Measurements from ENCODE around the gene CRIM1. TPM values are rescaled to one million over a fixed set of nuclear protein-coding genes. Genes with fewer than 3 reads are reported as not detected.
A peak's percentile ranks its signal among the peaks of the same experiment; 100 is the strongest.

CRIM1 gene
- polyA plus RNA-seq, 4 donors, result 0.89 to 26.2 (median 9.2) TPM

DNA sequence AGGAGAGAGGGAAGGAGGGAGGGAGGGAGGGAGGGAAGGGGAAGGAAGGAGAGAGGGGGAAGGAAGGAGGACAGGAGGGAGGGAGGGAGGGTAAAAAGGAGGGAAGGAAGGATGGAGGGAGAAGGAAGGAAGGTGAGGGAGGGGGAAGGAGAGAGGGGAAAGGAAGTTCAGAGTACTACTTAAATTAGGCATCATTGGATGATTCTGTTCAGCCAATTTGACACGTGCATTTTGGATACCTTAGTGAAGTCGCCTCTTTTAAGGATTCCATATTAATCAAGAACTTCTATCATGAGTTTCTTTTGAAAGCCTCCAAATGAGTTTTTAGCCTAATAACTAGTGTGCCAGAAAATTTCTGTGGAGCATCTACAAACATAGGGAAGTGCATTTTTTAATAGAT lies 179.5 kb downstream of the CRIM1 start:
- DNase-seq (no peak), FAIRE-seq (no peak)
- H3K4me3 ChIP-seq (ENCODE audit: low read depth in 1 of 3, low read length in 3 of 3), result no peak overlapping the region
- H3K9me3 ChIP-seq (ENCODE audit: control insufficient read depth in 2 of 2, insufficient read depth in 1 of 2, low read depth in 1 of 2, low read length in 1 of 2), result no peaks in the 10 kb centered on the region
- H3K27ac ChIP-seq (ENCODE audit: low read depth in 1 of 3, low read length in 2 of 3), result no peak overlapping the region
- 82 to 89% (median 86%) methylated on average over 2 of the region's 2 CpGs for WGBS, 3 donors
- H3K4me1 ChIP-seq (ENCODE audit: control insufficient read depth in 3 of 3, insufficient read depth in 2 of 3, low read depth in 1 of 3, low read length in 2 of 3), result peaks cover 2 to 11% (median 3%) of the 10 kb centered on the region in 3 donors
- H3K27me3 ChIP-seq (ENCODE audit: control insufficient read depth in 3 of 3, insufficient read depth in 3 of 3, low read length in 3 of 3), result no peaks in the 10 kb centered on the region
- H3K36me3 ChIP-seq (ENCODE audit: control insufficient read depth in 3 of 3, insufficient read depth in 2 of 3, low read depth in 1 of 3, low read length in 3 of 3), result peaks cover 0 to 26% (median 0%) of the 10 kb centered on the region in 3 donors

DNA sequence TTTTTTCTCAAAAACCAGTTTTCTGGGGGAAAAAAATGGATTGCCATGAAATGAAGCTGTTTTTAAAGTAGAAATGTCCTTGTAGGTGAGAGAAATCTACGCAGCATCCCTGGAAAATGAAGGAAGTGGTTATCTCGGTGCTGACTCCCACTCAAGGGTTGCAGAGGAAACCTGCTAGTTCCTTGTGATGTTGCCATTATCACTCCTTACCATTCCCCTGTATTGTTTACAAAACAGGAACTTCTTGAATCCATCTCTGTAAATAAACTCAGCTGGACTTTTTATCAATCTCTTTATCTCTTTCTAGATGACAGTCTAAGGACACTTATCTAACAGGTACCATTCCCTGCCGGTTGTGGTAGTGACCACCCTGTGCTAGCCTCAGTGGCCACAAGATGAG lies 181.2 kb downstream of the CRIM1 start:
- DNase-seq (no peak), FAIRE-seq (no peak)
- WGBS, 3 donors, result 76 to 81% (median 78%) methylated on average over 3 of the region's 3 CpGs
- Histone ChIP-seq H3K27ac (ENCODE audit: low read depth in 1 of 3, low read length in 2 of 3) (no peak overlapping the region), H3K9me3 (ENCODE audit: control insufficient read depth in 2 of 2, insufficient read depth in 1 of 2, low read depth in 1 of 2, low read length in 1 of 2) (no peaks in the 10 kb centered on the region), H3K36me3 (ENCODE audit: control insufficient read depth in 3 of 3, insufficient read depth in 2 of 3, low read depth in 1 of 3, low read length in 3 of 3) (peaks cover 0 to 30% (median 2%) of the 10 kb centered on the region in 3 donors), H3K27me3 (ENCODE audit: control insufficient read depth in 3 of 3, insufficient read depth in 3 of 3, low read length in 3 of 3) (no peaks in the 10 kb centered on the region), H3K4me3 (ENCODE audit: low read depth in 1 of 3, low read length in 3 of 3) (no peak overlapping the region), H3K4me1 (ENCODE audit: control insufficient read depth in 3 of 3, insufficient read depth in 2 of 3, low read depth in 1 of 3, low read length in 2 of 3) (peaks cover under 1 to 2% (median 2%) of the 10 kb centered on the region in 3 donors)

DNA sequence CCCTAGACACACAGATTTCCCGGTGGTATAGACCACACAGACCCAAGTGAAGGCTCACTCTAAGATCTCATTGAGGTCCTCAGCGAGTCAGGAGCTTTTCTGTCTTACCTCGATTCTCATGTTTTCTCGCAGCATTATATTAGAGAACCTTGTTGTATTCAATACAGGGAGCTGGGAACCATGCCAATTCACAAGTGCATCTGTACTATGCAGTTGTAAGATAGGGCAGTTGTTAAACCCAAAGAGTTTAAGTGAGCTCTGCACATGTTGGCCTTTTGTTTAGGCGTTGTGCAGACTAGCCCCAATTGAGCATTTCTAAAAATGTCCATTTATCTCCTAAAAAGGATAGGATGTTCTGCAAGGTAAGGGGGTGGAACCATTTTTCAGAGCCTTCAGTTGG lies 182.8 kb downstream of the CRIM1 start:
- H3K36me3 ChIP-seq (ENCODE audit: control insufficient read depth in 3 of 3, insufficient read depth in 2 of 3, low read depth in 1 of 3, low read length in 3 of 3), result peaks cover 0 to 34% (median 4%) of the 10 kb centered on the region in 3 donors
- H3K4me3 ChIP-seq (ENCODE audit: low read depth in 1 of 3, low read length in 3 of 3), result no peak overlapping the region
- no peak overlapping the region for H3K27ac ChIP-seq (ENCODE audit: low read depth in 1 of 3, low read length in 2 of 3)
- no peaks in the 10 kb centered on the region for H3K27me3 ChIP-seq (ENCODE audit: control insufficient read depth in 3 of 3, insufficient read depth in 3 of 3, low read length in 3 of 3)
- WGBS, 3 donors, result 81 to 85% (median 81%) methylated on average over 5 of the region's 5 CpGs
- FAIRE-seq (no peak), DNase-seq (no peak)
- no peaks in the 10 kb centered on the region for H3K9me3 ChIP-seq (ENCODE audit: control insufficient read depth in 2 of 2, insufficient read depth in 1 of 2, low read depth in 1 of 2, low read length in 1 of 2)
- peaks cover 0 to 6% (median 0%) of the 10 kb centered on the region in 3 donors for H3K4me1 ChIP-seq (ENCODE audit: control insufficient read depth in 3 of 3, insufficient read depth in 2 of 3, low read depth in 1 of 3, low read length in 2 of 3)

DNA sequence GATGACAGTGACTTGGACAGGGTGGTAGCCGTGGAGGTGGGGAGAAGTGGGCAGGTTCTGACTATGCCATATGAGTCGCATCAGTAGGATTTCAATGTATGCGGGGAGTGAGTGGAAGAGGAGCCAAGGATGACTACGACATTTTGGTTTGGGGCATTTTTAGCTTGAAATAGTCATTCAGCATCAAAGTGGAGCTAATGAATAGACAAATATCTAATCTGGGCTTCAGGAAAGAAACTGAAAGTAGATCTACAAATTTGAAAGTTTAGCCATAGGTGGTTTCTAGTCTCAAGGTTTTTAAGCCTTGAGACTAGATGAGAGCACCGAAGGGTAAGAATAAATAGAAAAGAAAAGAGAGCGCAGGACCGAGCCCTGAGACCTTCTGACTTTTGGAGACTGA lies 184.1 kb downstream of the CRIM1 start:
- Histone ChIP-seq H3K4me1 (ENCODE audit: control insufficient read depth in 3 of 3, insufficient read depth in 2 of 3, low read depth in 1 of 3, low read length in 2 of 3) (peaks cover 0 to 6% (median 0%) of the 10 kb centered on the region in 3 donors), H3K27me3 (ENCODE audit: control insufficient read depth in 3 of 3, insufficient read depth in 3 of 3, low read length in 3 of 3) (no peaks in the 10 kb centered on the region), H3K27ac (ENCODE audit: low read depth in 1 of 3, low read length in 2 of 3) (no peak overlapping the region), H3K36me3 (ENCODE audit: control insufficient read depth in 3 of 3, insufficient read depth in 2 of 3, low read depth in 1 of 3, low read length in 3 of 3) (peaks cover 1 to 34% (median 4%) of the 10 kb centered on the region in 3 donors), H3K4me3 (ENCODE audit: low read depth in 1 of 3, low read length in 3 of 3) (no peak overlapping the region), H3K9me3 (ENCODE audit: control insufficient read depth in 2 of 2, insufficient read depth in 1 of 2, low read depth in 1 of 2, low read length in 1 of 2) (no peaks in the 10 kb centered on the region)
- WGBS, 3 donors, result 88 to 96% (median 94%) methylated on average over 7 of the region's 7 CpGs
- FAIRE-seq, result no peak
- DNase-seq, result no peak

DNA sequence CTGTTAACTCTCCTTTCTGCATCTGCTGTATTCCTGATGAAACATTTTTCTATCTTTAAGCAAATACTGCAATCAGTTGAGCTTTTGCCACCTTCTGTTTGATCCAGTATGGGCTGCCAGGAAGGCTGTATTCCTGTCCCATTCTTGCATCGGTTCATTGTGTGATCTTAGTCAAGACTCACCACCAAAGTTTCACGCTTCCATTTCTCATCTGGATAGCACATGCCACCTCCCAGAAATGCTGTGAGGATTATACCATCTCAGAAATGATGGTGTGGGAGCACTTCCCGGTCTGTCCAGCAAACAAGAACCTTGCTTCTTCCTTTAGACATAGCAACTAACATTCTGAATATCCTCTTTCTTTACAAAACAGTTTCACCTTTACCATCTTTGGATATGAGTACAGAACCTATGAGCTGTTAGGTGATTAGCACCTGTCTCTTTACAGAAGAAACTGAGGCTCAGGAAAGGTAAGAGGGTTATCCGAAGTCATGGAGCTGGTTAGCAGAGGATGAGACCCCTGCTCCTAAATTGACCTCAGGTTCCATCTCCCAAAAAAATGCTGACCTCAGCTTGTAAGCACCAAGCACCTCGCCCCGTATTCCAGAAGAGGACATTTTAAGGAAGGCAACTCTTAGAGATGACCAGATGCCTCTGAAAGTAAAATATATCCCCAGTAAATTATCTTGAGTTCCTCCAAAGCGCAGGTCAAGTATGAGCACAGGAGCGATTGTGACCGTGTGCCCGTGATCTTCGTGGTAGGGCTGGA lies 185.6 kb downstream of the CRIM1 start:
- Histone ChIP-seq H3K27me3 (ENCODE audit: control insufficient read depth in 3 of 3, insufficient read depth in 3 of 3, low read length in 3 of 3) (no peaks in the 10 kb centered on the region), H3K36me3 (ENCODE audit: control insufficient read depth in 3 of 3, insufficient read depth in 2 of 3, low read depth in 1 of 3, low read length in 3 of 3) (peaks cover 3 to 31% (median 6%) of the 10 kb centered on the region in 3 donors), H3K27ac (ENCODE audit: low read depth in 1 of 3, low read length in 2 of 3) (no peak overlapping the region), H3K4me3 (ENCODE audit: low read depth in 1 of 3, low read length in 3 of 3) (no peak overlapping the region), H3K4me1 (ENCODE audit: control insufficient read depth in 3 of 3, insufficient read depth in 2 of 3, low read depth in 1 of 3, low read length in 2 of 3) (peaks cover 0 to 6% (median 0%) of the 10 kb centered on the region in 3 donors), H3K9me3 (ENCODE audit: control insufficient read depth in 2 of 2, insufficient read depth in 1 of 2, low read depth in 1 of 2, low read length in 1 of 2) (no peaks in the 10 kb centered on the region)
- FAIRE-seq, result no peak
- DNase-seq, result no peak
- 85 to 91% (median 90%) methylated on average over 11 of the region's 11 CpGs for WGBS, 3 donors

DNA sequence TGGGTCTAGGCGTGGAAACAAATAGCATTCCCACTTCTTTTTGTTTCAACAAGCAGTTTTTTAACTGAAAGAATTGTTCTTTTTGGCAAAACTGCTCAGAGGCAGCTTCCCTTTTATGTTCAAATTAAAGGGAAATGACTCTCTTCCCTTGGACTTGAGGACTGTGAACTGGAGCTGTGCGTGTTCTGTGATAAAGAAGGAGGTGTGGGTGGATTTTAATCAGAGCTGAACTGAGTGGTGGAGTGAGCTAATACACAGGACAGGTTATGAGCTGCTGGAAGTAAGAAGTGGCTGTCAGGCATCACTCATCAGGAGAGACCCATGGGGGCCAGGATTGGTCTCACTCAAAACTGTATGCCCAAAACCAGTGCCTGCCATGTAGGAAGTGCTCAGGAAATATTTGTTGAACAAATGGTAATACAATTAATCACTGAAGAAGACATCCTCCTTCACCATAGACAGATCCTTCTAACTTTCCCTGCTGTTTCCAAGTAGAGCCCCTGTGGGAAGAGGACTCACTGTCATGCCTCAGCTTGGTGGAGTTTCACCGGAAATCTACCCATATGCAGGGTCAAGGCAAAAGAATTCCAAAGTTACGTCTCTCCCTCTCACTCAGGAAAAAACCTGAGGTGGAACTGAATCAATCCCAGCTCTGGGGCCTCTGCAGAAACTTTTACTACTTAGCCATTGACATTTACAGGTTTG lies 186.5 kb downstream of the CRIM1 start:
- peaks cover 0 to 6% (median 0%) of the 10 kb centered on the region in 3 donors for H3K4me1 ChIP-seq (ENCODE audit: control insufficient read depth in 3 of 3, insufficient read depth in 2 of 3, low read depth in 1 of 3, low read length in 2 of 3)
- peaks cover 3 to 27% (median 6%) of the 10 kb centered on the region in 3 donors for H3K36me3 ChIP-seq (ENCODE audit: control insufficient read depth in 3 of 3, insufficient read depth in 2 of 3, low read depth in 1 of 3, low read length in 3 of 3)
- no peaks in the 10 kb centered on the region for H3K9me3 ChIP-seq (ENCODE audit: control insufficient read depth in 2 of 2, insufficient read depth in 1 of 2, low read depth in 1 of 2, low read length in 1 of 2)
- peak in 1 of 2 donors; percentile 11 for DNase-seq
- 74 to 77% (median 75%) methylated on average over 4 of the region's 4 CpGs for WGBS, 3 donors
- no peak overlapping the region for H3K4me3 ChIP-seq (ENCODE audit: low read depth in 1 of 3, low read length in 3 of 3)
- FAIRE-seq, result no peak
- no peaks in the 10 kb centered on the region for H3K27me3 ChIP-seq (ENCODE audit: control insufficient read depth in 3 of 3, insufficient read depth in 3 of 3, low read length in 3 of 3)
- H3K27ac ChIP-seq (ENCODE audit: low read depth in 1 of 3, low read length in 2 of 3), result no peak overlapping the region

DNA sequence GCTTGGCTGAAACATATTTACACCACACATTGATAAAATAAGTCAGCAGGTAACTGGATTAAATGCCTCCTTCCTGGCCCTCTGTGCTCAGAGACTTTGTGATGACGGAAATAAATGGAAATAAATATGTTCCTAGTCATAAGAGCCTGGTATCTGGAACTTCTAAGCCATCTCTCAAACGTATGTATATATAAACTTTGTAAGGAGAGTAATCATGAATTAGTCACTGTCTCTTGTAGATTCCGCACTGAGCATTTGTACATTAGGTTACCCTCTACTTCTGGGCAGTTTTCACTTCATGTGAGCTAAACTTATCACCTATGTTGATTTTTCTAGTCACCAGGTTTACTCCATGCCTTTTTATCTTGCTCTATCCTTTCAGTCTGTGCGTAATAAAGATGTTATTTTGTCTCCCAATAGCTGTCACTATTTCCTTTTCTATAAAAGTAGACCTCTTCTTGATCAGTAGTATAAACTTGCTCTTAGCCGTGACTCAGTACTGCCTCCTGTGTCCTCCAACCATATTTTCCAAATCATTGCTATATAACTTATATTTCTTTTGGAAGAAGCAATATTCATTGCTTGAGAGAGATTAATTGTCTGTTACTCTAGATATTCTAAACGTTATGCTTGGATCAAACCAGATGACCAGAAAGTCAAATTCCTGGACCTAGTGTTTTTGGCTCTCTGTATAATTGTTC lies 189.2 kb downstream of the CRIM1 start:
- H3K4me1 ChIP-seq (ENCODE audit: control insufficient read depth in 3 of 3, insufficient read depth in 2 of 3, low read depth in 1 of 3, low read length in 2 of 3), result peaks cover 0 to 6% (median 0%) of the 10 kb centered on the region in 3 donors
- 84 to 94% (median 85%) methylated on average over 6 of the region's 6 CpGs for WGBS, 3 donors
- H3K4me3 ChIP-seq (ENCODE audit: low read depth in 1 of 3, low read length in 3 of 3), result no peak overlapping the region
- H3K36me3 ChIP-seq (ENCODE audit: control insufficient read depth in 3 of 3, insufficient read depth in 2 of 3, low read depth in 1 of 3, low read length in 3 of 3), result peaks cover 8 to 17% (median 14%) of the 10 kb centered on the region in 3 donors
- H3K9me3 ChIP-seq (ENCODE audit: control insufficient read depth in 2 of 2, insufficient read depth in 1 of 2, low read depth in 1 of 2, low read length in 1 of 2), result no peaks in the 10 kb centered on the region
- DNase-seq, result no peak
- H3K27ac ChIP-seq (ENCODE audit: low read depth in 1 of 3, low read length in 2 of 3), result no peak overlapping the region
- no peak for FAIRE-seq
- no peaks in the 10 kb centered on the region for H3K27me3 ChIP-seq (ENCODE audit: control insufficient read depth in 3 of 3, insufficient read depth in 3 of 3, low read length in 3 of 3)

DNA sequence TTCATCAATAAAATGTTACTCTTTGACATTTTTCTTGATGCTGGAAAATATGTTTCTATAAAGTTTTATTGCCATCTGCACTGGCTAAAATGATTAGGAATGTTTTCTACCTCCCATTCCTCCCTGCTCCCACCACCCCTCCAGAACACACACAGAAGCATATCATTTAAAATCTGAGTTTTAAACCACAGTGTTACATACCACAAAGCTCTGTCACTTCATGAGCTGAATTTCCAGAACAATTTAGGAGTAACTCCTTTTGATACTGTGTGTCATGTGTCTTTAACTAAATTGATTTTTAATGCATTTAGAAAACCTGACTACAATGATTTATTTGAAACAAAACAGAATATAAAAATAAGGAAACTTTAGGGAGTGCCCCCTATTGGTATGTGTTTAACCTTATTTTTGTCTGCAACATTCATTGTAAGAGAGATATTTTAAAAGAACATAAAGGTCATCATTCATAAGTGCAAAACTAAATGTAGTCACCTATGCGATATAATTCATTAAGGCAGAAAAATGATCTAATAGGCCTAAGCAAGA lies 190.4 kb downstream of the CRIM1 start:
- no peak overlapping the region for H3K27ac ChIP-seq (ENCODE audit: low read depth in 1 of 3, low read length in 2 of 3)
- no peaks in the 10 kb centered on the region for H3K9me3 ChIP-seq (ENCODE audit: control insufficient read depth in 2 of 2, insufficient read depth in 1 of 2, low read depth in 1 of 2, low read length in 1 of 2)
- WGBS, 3 donors, result 0 to 39% (median 3%) methylated on average over 1 of the region's 1 CpG
- DNase-seq (no peak), FAIRE-seq (no peak)
- H3K4me1 ChIP-seq (ENCODE audit: control insufficient read depth in 3 of 3, insufficient read depth in 2 of 3, low read depth in 1 of 3, low read length in 2 of 3), result peaks cover 0 to 6% (median 0%) of the 10 kb centered on the region in 3 donors
- no peak overlapping the region for H3K4me3 ChIP-seq (ENCODE audit: low read depth in 1 of 3, low read length in 3 of 3)
- peaks cover 8 to 19% (median 17%) of the 10 kb centered on the region in 3 donors for H3K36me3 ChIP-seq (ENCODE audit: control insufficient read depth in 3 of 3, insufficient read depth in 2 of 3, low read depth in 1 of 3, low read length in 3 of 3)
- no peaks in the 10 kb centered on the region for H3K27me3 ChIP-seq (ENCODE audit: control insufficient read depth in 3 of 3, insufficient read depth in 3 of 3, low read length in 3 of 3)
